ENCODE results near the gene GRIP2.

Gene GRIP2

GRCh38 chr3:14512942-14513327, 27.2 kb downstream of the GRIP2 start:
- TF ChIP-seq CTBP1 (IDR thresholded peaks at IDR 0.05; ENCODE audit: borderline replicate concordance) (no peak), ARNT (IDR thresholded peaks at IDR 0.05) (no peak), ELF4 (IDR thresholded peaks at IDR 0.05) (no peak), NFRKB (IDR thresholded peaks at IDR 0.05) (no peak), HDGF (IDR thresholded peaks at IDR 0.05; ENCODE audit: borderline replicate concordance) (no peak), SP1 (IDR thresholded peaks at IDR 0.05) (no peak), SUZ12 (IDR thresholded peaks at IDR 0.05) (no peak), LEF1 (IDR thresholded peaks at IDR 0.05; ENCODE audit: borderline replicate concordance) (no peak), FOXK2 (IDR thresholded peaks at IDR 0.05) (no peak)
- CTCF ChIA-PET, result no interaction called here
- POLR2A ChIA-PET, result no interaction called here

GRCh38 chr3:14512281-14512941, 27.7 kb downstream of the GRIP2 start:
- DNase-seq (ENCODE audit: extremely low spot score), result no peak
- POLR2A ChIA-PET, result no interaction called here
- CTCF ChIA-PET, result interaction anchor here (0.6 kb wide), 1 partner anchor 101 kb away, joined by 3 read pairs; no protein-coding TSS in a partner anchor
- no peak for TF ChIP-seq CTBP1 (IDR thresholded peaks at IDR 0.05; ENCODE audit: borderline replicate concordance)
- no peak for TF ChIP-seq BHLHE40 (IDR thresholded peaks at IDR 0.05; ENCODE audit: borderline replicate concordance)
- no peak for TF ChIP-seq FOXM1 (IDR thresholded peaks at IDR 0.05; ENCODE audit: borderline replicate concordance)
- TF ChIP-seq PKNOX1 (IDR thresholded peaks at IDR 0.05), result no peak
- no peak for TF ChIP-seq ZNF384 (IDR thresholded peaks at IDR 0.05)
- no peak for TF ChIP-seq ARNT (IDR thresholded peaks at IDR 0.05)
- no peak for TF ChIP-seq SP1 (IDR thresholded peaks at IDR 0.05)
- no peak for TF ChIP-seq ELF4 (IDR thresholded peaks at IDR 0.05)
- no peak for TF ChIP-seq LEF1 (IDR thresholded peaks at IDR 0.05; ENCODE audit: borderline replicate concordance)

More at GRCh38 chr3:14512942-14513327, 27.2 kb downstream of the GRIP2 start:
- DNase-seq (ENCODE audit: extremely low spot score), result no peak

GRCh38 chr3:14511623-14512280, 28.4 kb downstream of the GRIP2 start:
- CTCF ChIA-PET, result no interaction called here
- TF ChIP-seq ELF4 (IDR thresholded peaks at IDR 0.05) (no peak), ZNF384 (IDR thresholded peaks at IDR 0.05) (no peak), FOXK2 (IDR thresholded peaks at IDR 0.05) (no peak), HDGF (IDR thresholded peaks at IDR 0.05; ENCODE audit: borderline replicate concordance) (no peak), SUZ12 (IDR thresholded peaks at IDR 0.05) (no peak), TARDBP (IDR thresholded peaks at IDR 0.05) (no peak), BHLHE40 (IDR thresholded peaks at IDR 0.05; ENCODE audit: borderline replicate concordance) (no peak), FOXA1 (IDR thresholded peaks at IDR 0.05) (no peak), FOXM1 (IDR thresholded peaks at IDR 0.05; ENCODE audit: borderline replicate concordance) (no peak), NFRKB (IDR thresholded peaks at IDR 0.05) (no peak), LEF1 (IDR thresholded peaks at IDR 0.05; ENCODE audit: borderline replicate concordance) (no peak), PKNOX1 (IDR thresholded peaks at IDR 0.05) (no peak), SP1 (IDR thresholded peaks at IDR 0.05) (no peak)
- POLR2A ChIA-PET, result no interaction called here
- DNase-seq (ENCODE audit: extremely low spot score), result no peak

GRCh38 chr3:14510838-14511622, 29.1 kb downstream of the GRIP2 start:
- no peak for TF ChIP-seq TARDBP (IDR thresholded peaks at IDR 0.05)
- ChIA-PET POLR2A (no interaction called here), CTCF (interaction anchor here (0.5 kb wide), 1 partner anchor 924 kb away, joined by 6 read pairs; no protein-coding TSS in a partner anchor)
- no peak for DNase-seq (ENCODE audit: extremely low spot score)

GRCh38 chr3:14509796-14510100, 30.4 kb downstream of the GRIP2 start:
- ChIA-PET POLR2A (no interaction called here), CTCF (interaction anchor here (0.8 to 1.8 kb wide), 4 partner anchors 33 to 411 kb away, joined by 3 to 8 read pairs (median 4); no protein-coding TSS in a partner anchor)
- TF ChIP-seq ZNF384 (IDR thresholded peaks at IDR 0.05), result no peak
- TF ChIP-seq NFRKB (IDR thresholded peaks at IDR 0.05), result no peak
- TF ChIP-seq FOXK2 (IDR thresholded peaks at IDR 0.05), result no peak
- DNase-seq (ENCODE audit: extremely low spot score), result no peak

GRCh38 chr3:14508966-14509795, 31.0 kb downstream of the GRIP2 start:
- TF ChIP-seq CTBP1 (IDR thresholded peaks at IDR 0.05; ENCODE audit: borderline replicate concordance), result no peak
- ChIA-PET POLR2A (no interaction called here), CTCF (interaction anchor here (0.6 to 1.8 kb wide), 8 partner anchors 11 to 412 kb away, joined by 3 to 8 read pairs (median 3); no protein-coding TSS in a partner anchor)
- DNase-seq (ENCODE audit: extremely low spot score), result peak; percentile 89

- TF ChIP-seq ARNT (IDR thresholded peaks at IDR 0.05) (no peak), FOXA1 (IDR thresholded peaks at IDR 0.05) (no peak), FOXK2 (IDR thresholded peaks at IDR 0.05) (no peak), NFRKB (IDR thresholded peaks at IDR 0.05) (no peak), CTBP1 (IDR thresholded peaks at IDR 0.05; ENCODE audit: borderline replicate concordance) (no peak), PKNOX1 (IDR thresholded peaks at IDR 0.05) (no peak), SP1 (IDR thresholded peaks at IDR 0.05) (no peak), ELF4 (IDR thresholded peaks at IDR 0.05) (no peak), LEF1 (IDR thresholded peaks at IDR 0.05; ENCODE audit: borderline replicate concordance) (no peak), FOXM1 (IDR thresholded peaks at IDR 0.05; ENCODE audit: borderline replicate concordance) (no peak), HDGF (IDR thresholded peaks at IDR 0.05; ENCODE audit: borderline replicate concordance) (no peak), ZNF384 (IDR thresholded peaks at IDR 0.05) (no peak), BHLHE40 (IDR thresholded peaks at IDR 0.05; ENCODE audit: borderline replicate concordance) (no peak), L3MBTL2 (conservative IDR thresholded peaks at IDR 0.05) (no peak), SUZ12 (IDR thresholded peaks at IDR 0.05) (no peak), TARDBP (IDR thresholded peaks at IDR 0.05) (no peak)
- CTCF ChIA-PET, result interaction anchor here (1.0 to 1.8 kb wide), 5 partner anchors 13 to 413 kb away, joined by 3 to 8 read pairs (median 3); no protein-coding TSS in a partner anchor
- POLR2A ChIA-PET, result no interaction called here
- DNase-seq (ENCODE audit: extremely low spot score), result no peak
These were observed 31.7 kb downstream of the GRIP2 start for GRCh38 chr3:14508505-14508819.
